GM23338 (cell line): Measurements from ENCODE around the gene CAPN15. TPM values are rescaled to one million over a fixed set of nuclear protein-coding genes. Genes with fewer than 3 reads are reported as not detected.

ENCODE experiments used
- ATAC-seq: fragments of 200-7000 bp; cut with Tn5 transposase; 3 replicates; pipeline ENCODE4 v1.9.1; 2020
- DNase-seq: peaks from one replicate; pipeline ENCODE4 v3.0.0-alpha.2; 2015; ENCODE audit warnings: low spot score
- H2AFZ ChIP-seq: fragments of 200-600 bp; sonication (generic); 2 replicates; pipeline ENCODE4 v1.8.0; 2016; ENCODE audit warnings: antibody characterized with exemption, mild to moderate bottlenecking, moderate library complexity
- H3F3A ChIP-seq: fragments of 200-600 bp; sonication (generic); replicated peaks from 2 replicates; pipeline ENCODE4 v1.8.0; 2017; ENCODE audit warnings: antibody characterized with exemption, mixed run types, low read depth
- H3K27ac ChIP-seq: fragments of 200-600 bp; sonication (generic); 2 replicates; pipeline ENCODE4 v1.6.1; 2016; ENCODE audit warnings: low read depth
- H3K27me3 ChIP-seq: fragments of 200-600 bp; sonication (generic); 2 replicates; pipeline ENCODE4 v1.8.0; 2016; ENCODE audit warnings: mild to moderate bottlenecking, mixed run types, moderate library complexity; ENCODE audit not compliant: insufficient read depth
- H3K36me3 ChIP-seq: fragments of 200-600 bp; sonication (generic); 2 replicates; pipeline ENCODE4 v1.8.0; 2016; ENCODE audit warnings: mild to moderate bottlenecking; ENCODE audit not compliant: insufficient read depth
- H3K4me1 ChIP-seq: fragments of 200-600 bp; sonication (generic); 2 replicates; pipeline ENCODE4 v1.8.0; 2016; ENCODE audit warnings: mild to moderate bottlenecking, moderate library complexity; ENCODE audit not compliant: insufficient read depth
- H3K4me2 ChIP-seq: fragments of 200-600 bp; sonication (generic); 2 replicates; pipeline ENCODE4 v1.7.1; 2017; ENCODE audit warnings: mixed run types
- H3K4me3 ChIP-seq: fragments of 200-600 bp; sonication (generic); 2 replicates; pipeline ENCODE4 v1.6.1; 2016; ENCODE audit warnings: mixed run types
- H3K79me2 ChIP-seq: fragments of 200-600 bp; sonication (generic); replicated peaks from 2 replicates; pipeline ENCODE4 v1.8.0; 2017; ENCODE audit warnings: mild to moderate bottlenecking; ENCODE audit not compliant: insufficient read depth
- H3K9me2 ChIP-seq: fragments of 200-600 bp; sonication (generic); 2 replicates; pipeline ENCODE4 v1.8.0; 2017; ENCODE audit not compliant: insufficient read depth
- H4K20me1 ChIP-seq: fragments of 200-600 bp; sonication (generic); replicated peaks from 2 replicates; pipeline ENCODE4 v1.8.0; 2017; ENCODE audit warnings: mild to moderate bottlenecking; ENCODE audit not compliant: insufficient read depth
- H3K27ac Mint-ChIP-seq: 2 replicates; pipeline ENCODE4 v1.8.0; 2020; ENCODE audit warnings: inconsistent platforms, mild to moderate bottlenecking, moderate library complexity, mixed read lengths
- H3K27me3 Mint-ChIP-seq: 3 replicates; pipeline ENCODE4 v1.8.0; 2022; ENCODE audit warnings: low read depth, mild to moderate bottlenecking, moderate library complexity, mixed read lengths, inconsistent platforms; ENCODE audit not compliant: insufficient read depth, poor library complexity
- H3K36me3 Mint-ChIP-seq: 3 replicates; pipeline ENCODE4 v1.8.0; 2021; ENCODE audit warnings: low read depth, mild to moderate bottlenecking, inconsistent platforms, moderate library complexity, mixed read lengths
- H3K4me1 Mint-ChIP-seq: 3 replicates; pipeline ENCODE4 v1.8.0; 2020; ENCODE audit warnings: mild to moderate bottlenecking, inconsistent platforms, mixed read lengths
- H3K4me3 Mint-ChIP-seq: 3 replicates; pipeline ENCODE4 v1.8.0; 2021; ENCODE audit warnings: moderate library complexity, mild to moderate bottlenecking, inconsistent platforms, mixed read lengths
- H3K9me3 Mint-ChIP-seq: 3 replicates; pipeline ENCODE4 v1.8.0; 2020; ENCODE audit warnings: moderate library complexity, mild to moderate bottlenecking, inconsistent platforms, mixed read lengths
- CREB1 ChIP-seq: fragments of 250-450 bp; sonication (Bioruptor Pico); IDR thresholded peaks from 2 replicates; pipeline ENCODE4 v1.5.0; 2020; ENCODE audit warnings: low read depth, mild to moderate bottlenecking, moderate library complexity
- CTCF ChIP-seq, 2 experiments: fragments of 200-600 bp in 1 of 2; sonication (generic) in 1 of 2; conservative IDR thresholded peaks; 2 replicates each; pipeline versions ENCODE4 v1.5.1 to v1.6.1; 2016 to 2017; ENCODE audit warnings: antibody characterized with exemption in 2 of 2, low read depth in 2 of 2, mild to moderate bottlenecking in 2 of 2, moderate library complexity in 1 of 2
- ETS1 ChIP-seq: IDR thresholded peaks from 2 replicates; pipeline ENCODE4 v1.6.1; 2016; ENCODE audit warnings: antibody characterized with exemption
- EZH2 ChIP-seq: fragments of 200-600 bp; sonication (generic); IDR thresholded peaks from one replicate; pipeline ENCODE4 v1.8.0; 2017; ENCODE audit warnings: antibody characterized with exemption, mild to moderate bottlenecking, low read depth; ENCODE audit not compliant: unreplicated experiment
- EZH2phosphoT487 ChIP-seq: fragments of 200-600 bp; sonication (generic); IDR thresholded peaks from one replicate; pipeline ENCODE4 v1.8.1; 2018; ENCODE audit warnings: antibody characterized with exemption; ENCODE audit not compliant: unreplicated experiment
- JUNB ChIP-seq: IDR thresholded peaks from one replicate; pipeline ENCODE4 v1.6.1; 2016; ENCODE audit warnings: antibody characterized with exemption; ENCODE audit not compliant: unreplicated experiment
- NANOG ChIP-seq: IDR thresholded peaks from 2 replicates; pipeline ENCODE4 v1.6.1; 2016; ENCODE audit warnings: antibody characterized with exemption, borderline replicate concordance
- POLR2AphosphoS5 ChIP-seq: IDR thresholded peaks from 2 replicates; pipeline ENCODE4 v1.6.1; 2016; ENCODE audit warnings: antibody characterized with exemption, low read depth
- REST ChIP-seq: IDR thresholded peaks from one replicate; pipeline ENCODE4 v1.6.1; 2018; ENCODE audit warnings: antibody characterized with exemption; ENCODE audit not compliant: unreplicated experiment
- STAT1 ChIP-seq: IDR thresholded peaks from one replicate; pipeline ENCODE4 v1.6.1; 2016; ENCODE audit warnings: antibody characterized with exemption; ENCODE audit not compliant: unreplicated experiment
- ZNF114 ChIP-seq: fragments of 250-450 bp; sonication (Bioruptor Pico); IDR thresholded peaks from 2 replicates; pipeline ENCODE4 v1.5.0; 2020; ENCODE audit warnings: mild to moderate bottlenecking, moderate library complexity
- ZNF331 ChIP-seq: fragments of 250-450 bp; sonication (Bioruptor Pico); IDR thresholded peaks from 2 replicates; pipeline ENCODE4 v1.5.0; 2020; ENCODE audit warnings: low read depth, mild to moderate bottlenecking, moderate library complexity
- ZNF462 ChIP-seq: fragments of 250-450 bp; sonication (Bioruptor Pico); IDR thresholded peaks from 2 replicates; pipeline ENCODE4 v1.5.0; 2020; ENCODE audit warnings: mild to moderate bottlenecking, moderate library complexity
- polyA plus RNA-seq: library from polyadenylated mRNA; unstranded; fragments of >200 nt; fragmentation: Nextera tagmentation; extraction: Ambion mirVana; gene quantifications from 2 replicates; pipeline ENCODE4 v1.2.1, GENCODE V29; 2016
- total RNA-seq: library from RNA; depleted of rRNA; stranded (reverse); fragments of >200 nt; shearing (Covaris generic); gene quantifications from 2 replicates; pipeline ENCODE4 v1.2.3, GENCODE V29; 2014

CAPN15 gene
- total and polyA plus RNA-seq, 2 experiments from 2014 or later = 27.3 to 164 TPM

GRCh38 chr16:575354-576196, 48.1 kb downstream of the CAPN15 start:
- ATAC-seq = no peak
- Mint-ChIP-seq H3K9me3 (no peaks in the 10 kb centered on the region), H3K36me3 (no peaks in the 10 kb centered on the region; the same call in 2 of the 3 replicates), H3K27ac (no peak overlapping the region), H3K4me3 (no peak overlapping the region), H3K27me3 (peaks cover 7% of the 10 kb centered on the region), H3K4me1 (peaks cover 7% of the 10 kb centered on the region)
- H2AFZ ChIP-seq = no peak overlapping the region
- H3K4me3 ChIP-seq = no peak overlapping the region
- no peak overlapping the region for H3K27ac ChIP-seq
- H3K36me3 ChIP-seq = no peaks in the 10 kb centered on the region
- H3F3A ChIP-seq = peaks cover 8% of the 10 kb centered on the region; the same call in 1 of the 2 replicates
- no peaks in the 10 kb centered on the region for H3K27me3 ChIP-seq
- H3K79me2 ChIP-seq = peaks cover 2% of the 10 kb centered on the region
- no peak for DNase-seq
- no peaks in the 10 kb centered on the region for H4K20me1 ChIP-seq
- H3K9me2 ChIP-seq = no peaks in the 10 kb centered on the region
- H3K4me1 ChIP-seq = no peaks in the 10 kb centered on the region; the same call in 1 of the 2 replicates
- no peak for TF ChIP-seq STAT1
- no peak for TF ChIP-seq ZNF114 (CRISPR knock-in tag)
- no peak for TF ChIP-seq ZNF331 (CRISPR knock-in tag)
- TF ChIP-seq ETS1 = no peak
- TF ChIP-seq JUNB = no peak
- no peak for TF ChIP-seq POLR2AphosphoS5
- TF ChIP-seq REST = no peak
- no peak for TF ChIP-seq NANOG
- TF ChIP-seq ZNF462 (CRISPR knock-in tag) = no peak
- TF ChIP-seq CREB1 = no peak
- TF ChIP-seq CTCF (conservative IDR thresholded peaks at IDR 0.05; ENCODE audit: low read depth in 2 of 2) = no peak
- TF ChIP-seq EZH2 = no peak
- no peak for TF ChIP-seq EZH2phosphoT487
- no peak overlapping the region for H3K4me2 ChIP-seq
